Parathyroid adenoma (tissue), 2 donors: ENCODE data around the gene C4orf50.
"Not testable (repeated sequence)": the region's sequence is repeated elsewhere in the genome, so short reads cannot be mapped to it uniquely, and the experiment has no call there.

Experiments
- H2AFZ ChIP-seq: fragments of 300-600 bp; sonication (generic); one replicate; pipeline ENCODE4 v1.7.0; 2017; ENCODE audit warnings: antibody characterized with exemption, mild to moderate bottlenecking
- H3K27ac ChIP-seq: fragments of 300-600 bp; sonication (generic); one replicate; pipeline ENCODE4 v1.7.0; 2017
- H3K27me3 ChIP-seq: fragments of 300-600 bp; sonication (generic); one replicate; pipeline ENCODE4 v1.7.0; 2017; ENCODE audit warnings: low read length; ENCODE audit not compliant: control insufficient read depth, insufficient read depth
- H3K36me3 ChIP-seq: fragments of 300-600 bp; sonication (generic); one replicate; pipeline ENCODE4 v1.7.0; 2017; ENCODE audit warnings: low read length; ENCODE audit not compliant: control insufficient read depth, insufficient read depth
- H3K4me1 ChIP-seq: fragments of 300-600 bp; sonication (generic); one replicate; pipeline ENCODE4 v1.7.0; 2017; ENCODE audit warnings: control low read depth
- H3K4me2 ChIP-seq: fragments of 300-600 bp; sonication (generic); one replicate; pipeline ENCODE4 v1.7.0; 2017; ENCODE audit warnings: low read length
- H3K4me3 ChIP-seq: fragments of 300-600 bp; sonication (generic); one replicate; pipeline ENCODE4 v1.7.0; 2017; ENCODE audit warnings: low read depth, low read length
- H3K79me2 ChIP-seq: fragments of 300-600 bp; sonication (generic); one replicate; pipeline ENCODE4 v1.7.0; 2017; ENCODE audit warnings: control low read depth
- H3K9ac ChIP-seq: fragments of 300-600 bp; sonication (generic); one replicate; pipeline ENCODE4 v1.7.0; 2017; ENCODE audit warnings: mild to moderate bottlenecking
- H3K9me3 ChIP-seq: fragments of 300-600 bp; sonication (generic); one replicate; pipeline ENCODE4 v1.7.0; 2017; ENCODE audit warnings: low read length; ENCODE audit not compliant: control insufficient read depth
- TF ChIP-seq, protein P1 (sequence below): fragments of 300-600 bp; sonication (generic); IDR thresholded peaks from one replicate; pipeline ENCODE4 v1.7.0; 2017; ENCODE audit warnings: antibody characterized with exemption, mild to moderate bottlenecking
- donor health status: primary hyperparathyroidism.

Gene C4orf50

DNA sequence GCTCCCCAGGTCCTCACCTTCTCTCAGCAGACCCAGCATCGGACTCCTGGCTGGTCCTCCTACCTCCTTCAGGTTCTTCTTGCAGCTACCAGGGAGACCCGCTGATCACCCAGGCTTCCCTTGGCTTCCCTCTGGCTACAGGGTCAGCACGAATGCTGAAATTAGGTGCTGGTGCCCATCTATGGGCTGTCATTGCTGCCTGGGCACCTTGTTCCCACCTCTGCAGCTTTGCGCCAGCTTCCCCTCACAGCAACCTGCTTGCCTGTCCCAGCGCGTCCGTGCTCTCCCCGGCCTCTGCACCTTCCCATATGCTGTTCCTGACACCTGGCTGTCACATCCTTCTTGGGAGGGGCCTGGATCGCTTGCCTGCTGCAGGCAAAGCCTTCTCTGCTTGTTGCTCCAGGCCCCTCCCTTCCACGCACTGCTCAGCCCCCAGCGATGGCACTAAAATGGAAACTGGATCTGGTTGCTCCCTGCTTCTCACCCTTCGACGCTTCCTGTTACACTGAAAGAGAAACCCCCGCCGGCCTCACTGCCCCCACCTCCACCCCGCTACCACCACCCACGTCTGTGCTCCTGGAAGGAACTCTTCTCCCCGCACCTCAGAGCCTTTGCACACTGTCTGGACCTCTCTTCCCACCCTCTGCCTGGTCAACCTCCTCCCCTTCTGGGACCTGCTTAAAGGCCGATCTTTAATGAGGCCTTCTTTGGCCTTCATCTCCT is 22.2 kb downstream of the C4orf50 start:
- no peaks in the 10 kb centered on the region for H3K4me1 ChIP-seq
- H3K27ac ChIP-seq = no peak overlapping the region
- no peak overlapping the region for H2AFZ ChIP-seq
- no peaks in the 10 kb centered on the region for H3K27me3 ChIP-seq
- no peak overlapping the region for H3K4me2 ChIP-seq
- H3K9ac ChIP-seq = no peak overlapping the region
- TF ChIP-seq, protein P1, sequence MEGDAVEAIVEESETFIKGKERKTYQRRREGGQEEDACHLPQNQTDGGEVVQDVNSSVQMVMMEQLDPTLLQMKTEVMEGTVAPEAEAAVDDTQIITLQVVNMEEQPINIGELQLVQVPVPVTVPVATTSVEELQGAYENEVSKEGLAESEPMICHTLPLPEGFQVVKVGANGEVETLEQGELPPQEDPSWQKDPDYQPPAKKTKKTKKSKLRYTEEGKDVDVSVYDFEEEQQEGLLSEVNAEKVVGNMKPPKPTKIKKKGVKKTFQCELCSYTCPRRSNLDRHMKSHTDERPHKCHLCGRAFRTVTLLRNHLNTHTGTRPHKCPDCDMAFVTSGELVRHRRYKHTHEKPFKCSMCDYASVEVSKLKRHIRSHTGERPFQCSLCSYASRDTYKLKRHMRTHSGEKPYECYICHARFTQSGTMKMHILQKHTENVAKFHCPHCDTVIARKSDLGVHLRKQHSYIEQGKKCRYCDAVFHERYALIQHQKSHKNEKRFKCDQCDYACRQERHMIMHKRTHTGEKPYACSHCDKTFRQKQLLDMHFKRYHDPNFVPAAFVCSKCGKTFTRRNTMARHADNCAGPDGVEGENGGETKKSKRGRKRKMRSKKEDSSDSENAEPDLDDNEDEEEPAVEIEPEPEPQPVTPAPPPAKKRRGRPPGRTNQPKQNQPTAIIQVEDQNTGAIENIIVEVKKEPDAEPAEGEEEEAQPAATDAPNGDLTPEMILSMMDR = no peak
- no peaks in the 10 kb centered on the region for H3K79me2 ChIP-seq
- no peaks in the 10 kb centered on the region for H3K36me3 ChIP-seq
- no peaks in the 10 kb centered on the region for H3K9me3 ChIP-seq
- H3K4me3 ChIP-seq = no peak overlapping the region

DNA sequence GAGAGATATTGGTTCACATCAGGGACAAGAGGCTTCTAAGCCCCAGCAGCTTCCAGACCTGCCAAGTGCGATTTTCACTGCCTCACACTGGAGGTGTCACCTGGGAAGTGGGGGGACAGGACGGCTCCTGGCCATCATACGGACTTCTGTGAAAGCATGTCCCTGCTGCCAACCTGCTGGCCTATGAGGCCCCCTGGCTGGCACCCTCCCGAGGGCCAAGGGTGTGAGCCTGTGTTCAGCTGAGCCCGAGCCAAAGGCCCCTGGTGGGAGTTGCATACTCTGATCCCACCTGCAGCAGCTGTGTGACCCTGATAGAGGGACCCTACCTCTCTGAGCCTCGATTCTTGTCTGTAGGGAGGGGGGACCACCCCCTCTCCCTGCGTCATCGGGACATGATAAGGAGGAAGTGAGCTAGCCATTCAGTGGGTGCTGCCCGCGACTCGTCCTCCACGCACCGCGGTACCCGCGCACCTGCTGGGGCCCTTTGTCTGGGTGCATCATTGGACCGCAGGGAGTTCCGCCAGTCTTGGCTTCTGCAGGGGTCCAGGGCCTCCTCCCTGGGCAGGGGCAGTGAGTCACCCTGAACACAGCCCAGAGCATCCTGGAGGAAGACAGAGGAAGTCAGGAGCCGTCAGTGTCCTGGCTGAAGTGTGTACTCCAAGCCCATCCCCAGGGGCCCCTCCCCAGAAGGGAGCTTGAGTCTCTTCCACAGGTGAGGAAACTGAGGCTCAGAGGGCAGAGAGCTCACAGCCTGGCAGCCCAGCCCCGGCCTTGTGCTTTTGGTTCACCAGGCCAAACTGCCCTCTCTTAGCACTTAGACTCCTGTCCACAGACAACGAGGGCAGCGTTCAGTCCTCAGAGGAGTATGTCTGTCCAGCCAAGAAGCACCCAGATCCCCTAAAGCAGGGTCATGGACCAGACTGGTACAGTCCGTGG is 24.1 kb downstream of the C4orf50 start:
- no peaks in the 10 kb centered on the region for H3K36me3 ChIP-seq

GRCh38 chr4:5993346-5993745 is 24.9 kb downstream of the C4orf50 start:
- not testable (repeated sequence) for H3K4me2 ChIP-seq, H3K36me3 ChIP-seq, H3K4me3 ChIP-seq, H2AFZ ChIP-seq, H3K27me3 ChIP-seq, H3K27ac ChIP-seq, H3K9me3 ChIP-seq, H3K4me1 ChIP-seq, H3K79me2 ChIP-seq, H3K9ac ChIP-seq

More for the DNA sequence above, 24.1 kb downstream of the C4orf50 start:
- H3K4me2 ChIP-seq = no peak overlapping the region
- H3K9ac ChIP-seq = no peak overlapping the region
- TF ChIP-seq, protein P1 = no peak
- H3K4me1 ChIP-seq = no peaks in the 10 kb centered on the region
- no peak overlapping the region for H2AFZ ChIP-seq
- H3K27ac ChIP-seq = no peak overlapping the region
- no peaks in the 10 kb centered on the region for H3K79me2 ChIP-seq
- H3K4me3 ChIP-seq = no peak overlapping the region
- H3K9me3 ChIP-seq = no peaks in the 10 kb centered on the region
- no peaks in the 10 kb centered on the region for H3K27me3 ChIP-seq

DNA sequence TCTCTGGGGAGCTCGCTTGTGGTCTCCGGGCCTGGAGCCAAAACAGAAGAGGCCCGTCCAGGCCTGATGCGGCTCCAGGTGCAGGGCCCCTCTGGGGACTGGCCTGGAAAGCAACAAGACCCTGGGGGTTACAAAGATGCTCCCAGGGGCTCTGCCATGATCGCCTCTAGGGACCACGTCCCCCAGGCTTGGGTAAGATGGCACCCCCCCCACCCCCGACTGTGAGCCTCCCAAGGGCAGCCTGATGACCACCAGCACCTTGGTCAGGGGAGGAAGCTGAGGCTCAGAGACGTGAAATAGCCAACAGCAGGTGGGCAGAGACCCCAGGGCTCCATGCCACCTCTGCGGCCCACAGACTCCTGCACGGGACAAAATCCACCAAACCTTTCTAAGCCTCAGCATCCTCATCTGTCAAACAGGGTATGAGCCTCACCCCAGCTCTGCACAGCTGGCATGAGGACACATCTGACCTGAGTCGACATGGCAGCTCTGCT is 25.4 kb downstream of the C4orf50 start:
- Histone ChIP-seq H3K27me3 (no peaks in the 10 kb centered on the region), H3K4me1 (no peaks in the 10 kb centered on the region), H3K36me3 (no peaks in the 10 kb centered on the region), H3K4me2 (no peak overlapping the region), H3K27ac (no peak overlapping the region), H3K9ac (no peak overlapping the region), H3K9me3 (no peaks in the 10 kb centered on the region), H3K79me2 (no peaks in the 10 kb centered on the region), H3K4me3 (no peak overlapping the region), H2AFZ (no peak overlapping the region)
- TF ChIP-seq, protein P1 = no peak

DNA sequence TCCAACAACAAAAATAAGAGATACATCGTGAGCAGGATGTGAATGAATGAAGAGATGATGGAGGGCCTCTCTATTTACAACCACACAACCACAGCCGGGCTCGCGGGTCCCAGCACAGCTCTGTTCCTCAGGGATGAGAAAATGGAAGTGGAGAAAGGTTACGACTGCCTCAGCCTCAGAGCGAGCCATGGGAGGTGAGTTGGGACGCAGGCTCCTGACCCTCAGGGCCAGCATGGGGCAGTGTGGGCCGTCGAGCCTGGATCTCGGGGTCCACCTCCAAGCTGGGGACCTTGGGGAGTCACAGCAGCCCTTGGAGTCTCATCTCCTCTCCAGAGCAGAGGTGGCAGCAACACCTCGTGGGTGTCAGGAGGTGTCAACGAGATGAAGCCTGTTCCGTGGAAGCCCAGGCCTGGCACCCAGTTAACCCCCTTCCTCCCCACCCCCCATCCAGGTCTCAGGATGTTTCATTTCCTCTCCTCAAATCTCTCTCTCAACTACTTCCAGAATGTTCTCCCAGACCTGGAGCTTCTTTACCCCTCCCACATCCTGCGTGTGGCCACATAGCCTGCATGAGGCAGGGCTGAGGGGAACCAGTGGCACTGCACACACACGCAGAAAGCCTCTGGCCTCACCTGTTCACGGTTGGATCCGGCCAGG is 25.9 kb downstream of the C4orf50 start:
- H3K4me1 ChIP-seq = no peaks in the 10 kb centered on the region
- H2AFZ ChIP-seq = no peak overlapping the region
- no peak overlapping the region for H3K9ac ChIP-seq
- H3K4me3 ChIP-seq = no peak overlapping the region
- H3K79me2 ChIP-seq = no peaks in the 10 kb centered on the region
- H3K27ac ChIP-seq = no peak overlapping the region
- H3K27me3 ChIP-seq = no peaks in the 10 kb centered on the region
- no peaks in the 10 kb centered on the region for H3K36me3 ChIP-seq
- H3K9me3 ChIP-seq = no peaks in the 10 kb centered on the region
- H3K4me2 ChIP-seq = no peak overlapping the region
- TF ChIP-seq, protein P1 = no peak
